Measurements from ENCODE around the gene PITHD1.
"Not testable (repeated sequence)": the region's sequence is repeated elsewhere in the genome, so short reads cannot be mapped to it uniquely, and the experiment has no call there.

Gene PITHD1

DNA sequence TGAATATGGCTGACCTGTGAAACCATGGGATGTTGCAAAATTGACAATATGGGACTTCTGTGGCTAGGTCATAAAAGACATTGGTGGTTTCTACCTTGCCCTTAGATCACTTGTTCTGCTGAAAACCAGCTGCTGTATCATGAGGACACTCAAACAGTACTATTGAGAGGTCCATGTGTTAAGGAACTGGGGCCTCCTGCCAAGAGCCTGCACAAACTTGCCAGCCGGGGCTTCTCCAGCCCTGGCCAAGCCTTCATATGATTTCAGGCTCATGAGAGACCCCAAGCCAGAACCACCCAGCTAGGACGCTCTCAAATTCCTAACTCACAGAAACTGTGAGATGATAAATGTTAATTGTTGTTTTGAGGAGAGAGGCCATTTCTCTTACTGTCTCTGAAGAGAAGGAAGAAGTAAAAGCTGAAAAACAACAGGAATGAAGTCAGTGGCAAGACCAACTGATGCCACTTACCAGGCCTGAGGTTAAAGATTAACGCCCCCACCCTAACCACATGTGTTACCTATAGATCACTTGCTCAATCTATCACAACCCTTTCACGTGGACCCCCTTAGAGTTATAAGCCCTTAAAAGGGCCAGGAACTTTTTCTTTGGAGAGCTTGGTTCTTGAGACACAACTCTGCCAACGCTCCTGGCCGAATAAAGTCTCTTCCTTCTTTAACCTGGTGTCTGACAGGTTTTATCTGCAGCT is 3.9 kb upstream of the PITHD1 start:
- DNase-seq (ENCODE audit: low spot score) = no peak

DNA sequence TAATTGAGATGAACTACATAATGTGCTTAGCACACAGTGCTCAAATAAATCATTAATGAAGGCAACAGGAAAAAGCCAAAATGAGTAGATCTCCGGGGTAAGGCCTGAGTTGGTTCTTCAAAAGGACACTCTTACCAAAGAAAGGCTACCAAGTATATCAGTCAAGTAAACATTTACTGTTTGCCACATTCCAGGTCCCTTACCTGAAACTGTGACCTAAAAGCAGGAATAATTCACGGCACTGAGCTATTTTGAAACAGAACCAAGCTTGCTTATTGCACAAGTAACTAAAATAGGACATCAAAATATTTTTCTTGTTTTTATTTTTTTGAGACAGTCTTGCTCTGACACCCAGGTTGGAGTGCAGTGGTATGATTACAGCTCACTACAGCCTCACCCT is 2.0 kb upstream of the PITHD1 start:
- no peak for DNase-seq (ENCODE audit: low spot score)

DNA sequence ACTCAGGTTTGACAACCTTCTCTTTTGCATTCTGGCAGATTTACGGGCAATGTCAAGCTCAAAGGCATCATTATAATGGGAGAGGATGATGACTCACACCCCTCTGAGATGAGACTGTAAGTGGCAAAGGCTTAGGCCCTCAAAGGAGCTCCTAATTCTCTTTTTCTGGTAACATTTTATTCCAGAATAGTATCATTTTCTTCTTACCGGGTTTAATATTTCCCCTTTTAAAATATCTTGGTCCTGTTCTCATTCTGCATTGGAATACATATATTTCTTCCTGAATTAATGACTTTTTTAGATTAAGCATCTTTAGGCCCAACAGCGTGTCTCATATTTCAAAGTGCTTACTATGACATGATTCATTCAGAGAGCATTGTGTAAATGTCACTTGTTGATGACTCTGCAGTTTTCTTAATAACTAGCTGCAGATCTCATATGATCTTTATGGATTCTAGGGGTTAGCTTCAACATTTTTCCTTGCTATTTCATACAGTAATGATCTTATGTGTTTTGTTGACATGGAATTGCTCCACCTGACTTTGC is 1.7 kb downstream of the PITHD1 start:
- no peak for DNase-seq (ENCODE audit: low spot score)

DNA sequence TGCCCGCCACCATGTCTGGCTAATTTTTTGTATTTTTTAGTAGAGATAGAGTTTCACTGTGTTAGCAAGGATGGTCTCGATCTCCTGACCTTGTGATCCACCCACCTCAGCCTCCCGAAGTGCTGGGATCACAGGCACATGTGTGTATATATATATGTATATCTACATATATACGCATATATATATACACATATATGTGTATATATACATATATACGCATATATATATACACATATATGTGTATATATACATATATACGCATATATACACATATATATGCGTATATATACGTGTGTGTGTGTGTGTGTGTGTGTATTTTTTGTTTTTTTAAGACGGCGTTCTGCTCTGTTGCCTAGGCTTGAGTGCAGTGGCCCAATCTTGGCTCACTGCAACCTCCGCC is 4.9 kb downstream of the PITHD1 start:
- not testable (repeated sequence) for DNase-seq (ENCODE audit: low spot score)

DNA sequence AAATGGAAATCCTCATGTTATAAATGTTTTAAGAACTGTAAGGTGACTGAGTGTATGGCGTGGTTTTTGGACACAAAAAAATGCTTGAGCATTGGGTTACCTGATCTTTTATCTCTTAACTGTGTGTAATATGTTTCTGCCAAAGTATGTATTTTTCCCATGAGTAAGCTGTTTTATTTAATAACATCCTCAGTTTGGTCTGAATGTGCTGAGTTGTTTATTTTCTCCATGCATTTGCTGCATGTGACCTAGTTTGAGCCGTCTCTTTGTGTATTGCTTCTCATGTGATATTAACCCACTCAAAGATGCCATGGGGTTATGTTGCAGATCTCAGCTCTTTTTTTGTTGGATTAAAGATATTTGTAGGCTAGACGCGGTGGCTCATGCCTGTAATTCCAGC is 6.6 kb downstream of the PITHD1 start:
- DNase-seq (ENCODE audit: low spot score) = no peak

DNA sequence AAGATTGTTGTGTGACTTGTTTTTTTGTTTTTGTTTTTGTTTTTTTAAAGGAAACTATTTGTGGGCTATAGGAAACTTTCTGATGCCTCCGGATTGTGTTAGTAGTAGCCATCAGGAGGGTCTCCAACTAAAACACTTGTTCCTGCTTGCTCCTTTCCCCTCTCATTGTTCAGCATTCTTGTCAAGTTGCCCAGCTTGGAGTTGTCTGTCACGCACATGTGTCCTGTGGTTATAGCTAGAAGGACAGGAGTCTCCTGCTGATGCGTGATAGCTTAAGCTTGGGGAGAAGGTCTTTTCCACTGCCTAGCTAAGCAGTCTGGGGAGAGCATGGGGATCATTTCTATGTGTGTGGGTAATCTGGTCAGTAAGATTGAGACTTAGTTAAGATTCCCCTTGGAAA is 9.5 kb downstream of the PITHD1 start:
- DNase-seq (ENCODE audit: low spot score) = no peak

DNA sequence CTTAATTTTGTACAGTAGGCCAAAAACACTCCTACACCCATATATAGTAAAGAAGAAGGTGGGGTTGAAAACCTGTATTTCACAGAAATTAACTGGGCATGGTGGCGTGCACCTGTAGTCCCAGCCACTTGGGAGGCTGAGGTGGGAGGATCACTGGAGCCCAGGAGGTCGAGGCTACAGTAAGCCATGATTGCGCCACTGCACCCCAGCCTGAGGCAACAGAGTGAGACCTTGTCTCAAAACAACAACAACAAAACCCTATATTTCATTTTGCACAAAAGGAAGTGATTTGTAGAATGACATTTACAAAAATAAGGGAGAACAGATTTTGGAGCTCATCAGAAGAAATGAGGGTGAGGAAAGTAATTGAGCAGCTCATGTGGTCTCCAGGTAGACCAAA is 10.5 kb downstream of the PITHD1 start:
- no peak for DNase-seq (ENCODE audit: low spot score)

DNA sequence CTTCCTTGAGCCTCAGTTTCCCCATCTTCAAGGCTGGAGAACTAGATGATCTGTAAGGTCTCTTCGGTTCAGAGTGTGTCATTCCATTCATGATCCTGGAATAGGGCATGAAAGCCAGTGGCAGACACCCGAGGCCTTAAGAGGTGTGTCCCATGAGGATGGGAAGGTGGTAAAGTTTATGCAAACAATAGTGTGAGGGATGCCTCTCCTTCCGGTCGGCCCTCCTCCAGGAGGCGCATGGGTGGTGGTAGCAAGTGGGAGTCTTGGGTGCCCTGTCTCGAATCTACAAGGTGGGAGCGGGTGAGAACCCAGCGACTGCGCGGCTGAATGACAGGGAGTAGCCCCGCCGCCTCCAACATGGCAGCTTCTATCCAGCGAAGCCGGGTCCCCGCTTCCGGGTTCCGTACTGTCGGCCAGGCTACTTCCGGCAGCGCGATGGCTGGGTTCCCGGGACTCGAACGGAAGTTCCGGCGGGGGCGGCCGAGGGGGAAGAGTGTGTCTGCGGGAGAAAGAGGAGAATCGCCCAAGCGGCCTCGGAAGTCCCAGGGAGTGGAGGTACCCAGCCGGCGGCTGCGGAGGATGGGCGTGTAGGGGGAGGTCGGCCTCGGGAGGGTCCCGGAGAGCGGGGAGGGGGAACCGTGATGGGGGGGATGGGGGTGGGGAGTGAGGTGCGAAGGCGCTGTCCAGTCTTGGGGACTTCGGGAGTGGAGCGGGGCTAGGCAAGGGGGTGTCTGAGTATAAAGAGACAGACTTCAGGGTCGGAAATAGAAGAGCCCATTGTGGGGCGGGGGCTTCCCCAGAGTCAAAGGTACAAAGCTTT is 12.7 kb downstream of the PITHD1 start, which contains the start of gene LYPLA2:
Gene LYPLA2, plus strand, starts transcription at position 450 of the 820 bp plus-strand sequence. CDS start 1,538 bp downstream, outside the sequence.
- DNase-seq (ENCODE audit: low spot score) = peak; percentile 91

DNA sequence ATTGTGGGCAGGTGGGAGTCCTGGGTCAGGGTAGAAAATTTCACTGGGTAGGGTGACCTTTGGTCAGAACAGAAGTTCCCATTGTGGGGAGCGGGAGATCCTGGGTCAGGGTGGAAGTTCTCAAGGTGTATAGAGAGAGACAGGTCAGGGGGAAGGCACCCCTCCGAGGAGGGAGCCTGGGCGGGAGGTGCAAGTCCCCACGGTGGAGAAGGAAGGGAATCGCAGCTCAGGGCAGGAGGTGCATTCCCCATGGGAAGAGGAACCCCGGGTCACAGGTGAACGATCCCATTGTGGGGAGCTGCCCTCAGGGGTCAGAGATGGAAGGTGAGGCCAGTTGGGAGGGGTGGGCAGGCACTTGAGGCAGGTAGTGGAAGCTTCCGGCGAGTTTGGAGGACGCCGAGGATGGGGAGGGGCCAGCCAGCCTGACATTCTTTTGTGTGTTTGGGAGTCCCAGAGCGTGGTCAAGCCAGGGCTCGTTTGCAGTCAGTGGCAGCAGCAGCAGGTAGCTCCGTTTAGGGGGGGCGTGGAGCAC is 13.4 kb downstream of the PITHD1 start:
- no peak for DNase-seq (ENCODE audit: low spot score)

DNA sequence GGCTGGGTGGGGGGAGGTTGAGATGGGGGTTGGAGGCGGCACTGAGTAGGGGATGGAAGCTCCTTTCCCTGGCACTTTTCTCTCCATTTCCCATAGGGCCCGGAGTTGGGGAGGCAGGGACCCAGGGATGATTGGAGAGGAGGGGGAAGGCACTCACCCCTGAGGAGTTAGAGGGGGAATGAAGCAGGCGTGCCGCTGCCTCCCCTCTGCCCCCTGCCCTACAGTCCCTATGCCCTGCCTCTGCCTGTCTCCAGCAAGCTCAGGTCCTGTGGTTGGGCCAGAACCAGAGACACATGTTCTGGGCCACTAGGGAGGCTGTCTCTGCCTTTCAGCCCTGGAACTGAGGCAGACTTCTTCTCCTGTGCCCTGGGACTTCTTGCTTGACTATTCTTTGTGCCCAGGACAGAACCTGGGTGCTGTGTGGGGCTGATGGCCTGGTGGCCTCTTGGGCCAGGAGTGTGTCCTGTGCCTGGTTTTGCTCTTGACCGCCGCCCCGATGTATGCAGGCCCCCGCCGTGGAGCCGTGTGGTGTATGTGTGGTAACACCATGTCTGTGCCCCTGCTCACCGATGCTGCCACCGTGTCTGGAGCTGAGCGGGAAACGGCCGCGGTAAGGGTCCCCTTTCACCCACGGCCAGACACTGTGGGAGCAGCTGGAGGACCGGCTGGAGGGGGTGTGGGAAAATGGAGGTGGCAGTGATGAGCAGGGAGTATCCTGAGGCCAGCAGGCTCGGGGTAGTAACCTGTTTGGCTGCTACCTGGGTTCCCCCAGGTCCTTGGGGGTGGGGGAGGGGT is 14.1 kb downstream of the PITHD1 start:
- DNase-seq (ENCODE audit: low spot score) = no peak

DNA sequence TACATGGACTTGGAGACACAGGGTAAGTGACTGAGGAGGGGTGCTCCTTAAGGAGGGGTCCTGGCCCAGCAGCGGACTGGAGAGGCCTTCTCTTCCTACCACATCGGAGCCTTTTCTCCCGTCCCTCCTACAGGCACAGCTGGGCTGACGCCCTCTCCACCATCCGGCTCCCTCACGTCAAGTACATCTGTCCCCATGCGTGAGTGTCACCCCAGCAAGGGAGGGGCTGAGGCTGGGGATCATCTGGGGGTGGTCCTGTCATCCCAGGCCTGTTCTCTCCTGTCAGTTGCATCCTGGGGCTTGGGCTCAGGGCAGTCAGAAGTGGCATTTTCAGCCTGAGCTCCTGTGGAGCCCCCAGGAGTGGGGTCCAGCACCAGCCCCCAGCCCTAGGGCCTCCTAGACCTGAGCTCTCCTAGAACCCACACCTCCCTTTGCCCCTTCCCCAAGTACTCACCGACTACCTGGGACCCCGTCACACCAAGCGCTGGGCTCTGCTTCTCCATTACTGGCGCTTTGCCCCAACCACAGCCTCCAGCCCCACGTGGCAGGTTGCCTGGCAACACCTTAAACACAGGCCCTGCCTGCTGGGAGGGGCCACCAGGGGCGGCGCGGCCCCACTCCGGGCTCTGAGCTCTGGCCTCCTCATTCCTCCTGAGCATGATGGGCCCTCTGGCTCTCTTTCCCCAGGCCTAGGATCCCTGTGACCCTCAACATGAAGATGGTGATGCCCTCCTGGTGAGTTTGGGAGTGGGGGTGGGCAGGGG is 15.0 kb downstream of the PITHD1 start:
- peak; percentile 78 for DNase-seq (ENCODE audit: low spot score)

DNA sequence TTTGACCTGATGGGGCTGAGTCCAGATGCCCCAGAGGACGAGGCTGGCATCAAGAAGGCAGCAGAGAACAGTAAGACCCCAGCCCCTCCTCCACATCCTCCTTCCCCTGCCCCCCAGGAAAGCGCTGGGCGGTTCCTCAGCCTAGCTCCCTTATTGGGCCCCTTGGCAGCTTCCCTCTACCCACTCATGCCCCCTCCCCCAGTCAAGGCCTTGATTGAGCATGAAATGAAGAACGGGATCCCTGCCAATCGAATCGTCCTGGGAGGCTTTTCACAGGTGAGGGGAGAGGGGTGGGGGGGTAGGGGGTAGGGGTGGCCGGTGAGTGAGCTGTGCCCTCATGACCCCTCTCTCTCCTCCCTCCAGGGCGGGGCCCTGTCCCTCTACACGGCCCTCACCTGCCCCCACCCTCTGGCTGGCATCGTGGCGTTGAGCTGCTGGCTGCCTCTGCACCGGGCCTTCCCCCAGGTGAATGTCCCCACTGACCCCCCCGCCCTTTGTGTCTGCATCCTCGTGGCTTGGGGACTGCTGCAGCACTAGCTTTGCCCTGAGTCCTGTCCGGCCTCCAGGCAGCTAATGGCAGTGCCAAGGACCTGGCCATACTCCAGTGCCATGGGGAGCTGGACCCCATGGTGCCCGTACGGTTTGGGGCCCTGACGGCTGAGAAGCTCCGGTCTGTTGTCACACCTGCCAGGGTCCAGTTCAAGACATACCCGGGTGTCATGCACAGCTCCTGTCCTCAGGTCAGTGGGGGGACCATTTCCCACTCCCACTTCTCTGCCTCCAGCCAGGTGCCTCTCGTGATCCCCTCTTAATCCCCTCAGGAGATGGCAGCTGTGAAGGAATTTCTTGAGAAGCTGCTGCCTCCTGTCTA is 15.9 kb downstream of the PITHD1 start:
- no peak for DNase-seq (ENCODE audit: low spot score)

DNA sequence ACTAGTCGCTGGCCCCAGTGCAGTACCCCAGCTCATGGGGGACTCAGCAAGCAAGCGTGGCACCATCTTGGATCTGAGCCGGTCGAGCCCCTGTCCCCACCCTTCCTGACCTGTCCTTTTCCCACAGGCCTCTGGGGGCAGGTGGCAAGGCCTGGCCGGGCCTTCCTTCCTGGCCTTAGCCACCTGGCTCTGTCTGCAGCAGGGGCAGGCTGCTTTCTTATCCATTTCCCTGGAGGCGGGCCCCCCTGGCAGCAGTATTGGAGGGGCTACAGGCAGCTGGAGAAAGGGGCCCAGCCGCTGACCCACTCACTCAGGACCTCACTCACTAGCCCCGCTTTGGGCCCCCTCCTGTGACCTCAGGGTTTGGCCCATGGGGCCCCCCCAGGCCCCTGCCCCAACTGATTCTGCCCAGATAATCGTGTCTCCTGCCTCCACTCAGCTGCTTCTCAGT is 16.5 kb downstream of the PITHD1 start:
- DNase-seq (ENCODE audit: low spot score) = not testable (repeated sequence)

DNA sequence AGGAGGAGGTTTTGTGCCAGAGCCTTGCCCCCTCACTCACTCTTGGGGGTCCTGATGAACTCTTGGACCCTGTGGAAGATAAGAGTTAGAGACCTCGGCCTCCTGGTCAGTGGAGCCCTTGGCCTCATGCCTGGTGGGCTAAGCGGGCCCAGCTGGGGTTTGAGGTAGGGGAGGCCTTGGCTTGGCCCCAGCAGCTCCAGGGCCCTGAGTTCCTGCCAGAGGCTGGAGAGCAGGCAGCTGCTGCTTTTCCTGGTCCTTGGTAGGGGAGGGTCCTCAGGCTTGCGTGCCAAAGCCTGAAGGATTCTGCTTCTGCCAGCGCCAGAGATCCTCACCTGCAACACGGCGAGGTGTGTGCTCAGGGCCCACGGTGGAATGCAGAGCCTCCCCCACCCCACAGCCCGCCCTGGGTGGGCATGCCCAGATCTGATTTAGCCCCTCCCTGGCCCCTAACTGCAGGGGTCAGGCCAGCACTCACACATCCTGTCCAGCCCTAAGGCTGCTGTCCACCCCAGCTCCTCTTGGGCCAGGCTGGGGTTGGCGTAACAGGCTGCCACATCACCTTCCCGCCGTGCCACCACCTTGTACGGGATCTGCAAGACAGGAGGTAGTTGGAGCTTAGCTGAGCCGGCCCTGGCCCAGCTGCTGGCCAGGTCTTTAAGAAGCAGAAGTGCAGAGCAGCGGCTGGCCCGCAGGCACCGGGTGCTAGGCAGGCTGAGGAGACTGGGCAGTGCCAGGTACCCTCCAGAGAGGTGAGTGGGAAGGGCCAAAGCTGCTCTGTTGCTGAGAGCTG is 17.7 kb downstream of the PITHD1 start:
- DNase-seq (ENCODE audit: low spot score) = no peak

DNA sequence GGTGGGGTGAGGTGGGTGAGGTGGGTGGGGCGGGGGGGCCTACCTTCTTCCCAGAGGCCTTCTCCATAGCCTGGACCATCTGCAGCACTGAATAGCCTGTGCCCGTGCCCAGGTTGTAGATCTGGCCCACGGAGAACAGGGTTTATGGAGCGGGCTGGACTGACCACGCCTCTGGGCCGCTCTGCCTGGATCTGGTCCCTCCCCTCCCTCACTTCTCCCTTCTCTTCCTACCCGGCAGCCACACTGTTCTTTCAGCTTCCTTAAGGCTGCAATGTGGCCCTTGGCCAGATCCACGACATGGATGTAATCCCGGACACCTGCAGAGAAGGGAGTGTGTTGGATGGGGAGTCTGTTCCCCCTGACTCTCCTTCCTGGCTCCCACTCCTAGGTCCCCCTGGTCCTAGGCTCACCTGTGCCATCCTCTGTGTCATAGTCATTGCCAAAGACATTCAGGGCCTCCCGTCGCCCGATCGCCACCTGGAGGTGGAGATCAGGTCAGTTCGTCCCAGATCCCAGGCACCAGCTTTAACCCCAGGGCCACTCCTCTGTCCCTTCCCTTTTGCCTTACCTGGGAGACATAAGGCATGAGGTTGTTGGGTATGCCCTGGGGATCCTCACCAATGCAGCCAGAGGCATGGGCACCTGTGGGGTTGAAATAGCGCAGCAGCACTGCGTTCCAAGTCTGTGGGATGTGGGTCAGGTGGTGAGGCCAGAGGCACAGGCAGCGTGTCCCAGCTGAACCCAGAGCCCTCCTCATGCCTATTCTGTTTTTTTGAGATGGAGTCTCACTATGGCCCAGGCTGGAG is 18.5 kb downstream of the PITHD1 start:
- no peak for DNase-seq (ENCODE audit: low spot score)

DNA sequence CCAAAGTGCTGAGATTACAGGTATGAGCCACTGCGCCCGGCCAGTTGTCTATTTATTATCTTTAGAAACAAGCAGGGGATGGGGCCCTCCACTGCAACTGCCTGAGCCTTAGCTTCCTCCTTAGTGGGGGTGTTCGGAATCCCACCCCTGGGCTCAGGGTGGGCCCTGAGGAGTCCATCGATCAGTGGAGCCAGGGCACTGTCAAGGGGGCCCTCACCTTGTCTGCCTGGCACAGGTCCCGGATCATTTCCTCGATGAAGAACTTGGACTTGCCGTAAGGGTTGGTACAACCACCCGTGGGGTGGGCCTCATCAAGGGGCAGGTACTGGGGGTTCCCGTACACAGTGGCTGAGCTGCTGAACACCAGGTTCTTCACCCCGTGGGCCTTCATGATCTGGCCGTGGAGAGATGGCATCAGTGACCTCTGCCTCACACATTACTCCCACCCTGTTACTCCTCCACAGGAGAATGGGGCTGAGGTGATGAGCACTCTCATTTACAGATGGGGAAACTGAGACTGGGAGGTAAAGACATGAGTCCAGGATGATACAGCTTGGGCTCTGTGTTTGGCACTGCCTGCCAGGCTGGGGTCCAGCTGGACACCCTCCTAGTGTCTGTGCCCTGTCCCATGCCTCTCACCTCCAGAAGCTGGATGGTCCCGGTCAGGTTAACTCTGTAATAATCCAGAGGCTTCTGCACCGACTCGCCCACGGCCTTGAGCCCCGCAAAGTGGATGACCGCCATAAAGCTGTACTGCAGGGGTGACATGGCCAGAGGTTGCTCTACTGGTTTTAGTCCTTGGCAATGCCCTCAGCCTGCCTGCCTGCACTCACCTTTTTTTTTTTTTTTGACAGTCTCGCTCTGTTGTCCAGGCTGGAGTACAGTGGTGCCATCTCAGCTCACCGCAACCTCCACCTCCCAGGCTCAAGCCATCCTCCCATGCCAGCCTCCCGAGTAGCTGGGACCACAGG is 19.5 kb downstream of the PITHD1 start:
- DNase-seq (ENCODE audit: low spot score) = no peak

DNA sequence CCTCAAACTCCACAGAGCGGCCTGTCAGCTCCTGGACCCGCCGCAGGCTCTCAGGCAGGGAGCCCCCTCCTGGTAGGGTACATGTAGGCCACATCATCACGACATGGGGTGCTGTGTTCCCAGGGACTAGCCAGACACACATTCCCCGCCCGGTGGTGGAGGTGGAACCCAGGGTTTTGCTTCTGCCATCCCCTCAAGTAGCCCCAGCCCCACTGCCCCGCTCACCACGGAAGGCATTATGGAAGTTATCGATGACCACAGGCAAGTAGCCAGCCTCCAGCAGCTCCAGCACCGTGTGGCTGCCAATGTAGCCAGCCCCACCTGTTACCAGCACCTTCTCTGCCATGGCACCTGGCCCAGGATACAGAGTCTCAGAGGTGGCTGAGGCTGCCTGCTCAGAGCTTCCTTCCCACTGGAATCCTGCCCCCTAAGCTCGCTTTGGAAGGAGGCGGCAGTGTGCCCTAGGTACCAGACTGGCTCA is 20.5 kb downstream of the PITHD1 start:
- DNase-seq (ENCODE audit: low spot score) = peak; percentile 51
